Inferior parietal cortex (tissue), 1 donor: ENCODE measurements around the gene PODXL2.

Experiments used
- DNase-seq: peaks from one replicate; pipeline ENCODE4 v3.0.0-alpha.2; 2016; ENCODE audit errors: extremely low spot score

PODXL2 gene

GRCh38 chr3:127720985-127721935, 92.3 kb downstream of the PODXL2 start:
- no peak for DNase-seq

- DNase-seq = no peak
Measured at GRCh38 chr3:127722091-127722784, 93.3 kb downstream of the PODXL2 start.
